ENCODE data around the gene TRPV3. TPM values are rescaled to one million over a fixed set of nuclear protein-coding genes. Genes with fewer than 3 reads are reported as not detected.
"Not testable (repeated sequence)": the region's sequence is repeated elsewhere in the genome, so short reads cannot be mapped to it uniquely, and the experiment has no call there.

The TRPV3 gene
- total and polyA plus RNA-seq, 2 donors (not counting 3 experiments of a cell fraction or from before 2014, with no cell fraction given), result 0.01 TPM; not detected in 1

GRCh38 chr17:3565143-3565542 lies 7.5 kb upstream of the TRPV3 start:
- Histone ChIP-seq H3K4me3 (replicated peaks in 1 of 3; ENCODE audit: insufficient read depth in 1 of 3, low read depth in 1 of 3, low read length in 3 of 3) (no peak overlapping the region), H2AFZ (ENCODE audit: low read depth, low read length) (no peak overlapping the region), H3K36me3 (ENCODE audit: control insufficient read depth in 2 of 2, extremely low read depth in 1 of 2, insufficient read depth in 2 of 2, low read length in 2 of 2) (no peaks in the 10 kb centered on the region), H3K4me1 (ENCODE audit: control insufficient read depth, extremely low read depth, insufficient read depth, low read length) (no peaks in the 10 kb centered on the region), H3K27me3 (ENCODE audit: control insufficient read depth in 2 of 2, insufficient read depth in 2 of 2, low read length in 2 of 2) (no peaks in the 10 kb centered on the region), H3K9me3 (replicated peaks; ENCODE audit: control insufficient read depth, insufficient read depth, low read length) (no peaks in the 10 kb centered on the region), H4K20me1 (replicated peaks; ENCODE audit: control insufficient read depth, extremely low read depth, insufficient read depth, low read length) (no peaks in the 10 kb centered on the region), H3K9ac (replicated peaks; ENCODE audit: extremely low read depth, insufficient read depth, low read length) (no peak overlapping the region), H3K79me2 (ENCODE audit: control insufficient read depth, insufficient read depth, low read length) (no peaks in the 10 kb centered on the region), H3K27ac (ENCODE audit: insufficient read depth, low read depth, low read length) (no peak overlapping the region), H3K9me1 (replicated peaks; ENCODE audit: control insufficient read depth, extremely low read depth, insufficient read depth, low read length) (no peaks in the 10 kb centered on the region), H3K4me2 (ENCODE audit: insufficient read depth, low read length) (no peak overlapping the region)
- no peak for TF ChIP-seq MAX (IDR thresholded peaks at IDR 0.05; ENCODE audit: insufficient read depth, insufficient read length)
- no peak for TF ChIP-seq FOS (IDR thresholded peaks at IDR 0.05; ENCODE audit: borderline replicate concordance, insufficient read depth, low read length)
- TF ChIP-seq GATA2 (IDR thresholded peaks at IDR 0.05; ENCODE audit: insufficient read depth, insufficient read length, low read depth, low read length), result no peak
- TF ChIP-seq POLR2AphosphoS5 (IDR thresholded peaks at IDR 0.05; ENCODE audit: insufficient read depth, low read depth, low read length), result no peak
- TF ChIP-seq CTCF (IDR thresholded peaks at IDR 0.05; ENCODE audit: extremely low read depth in 1 of 2, insufficient read depth in 1 of 2, low read depth in 1 of 2, low read length in 2 of 2), result no peak
- TF ChIP-seq EZH2 (IDR thresholded peaks at IDR 0.05; ENCODE audit: borderline replicate concordance, low read depth, low read length, severe bottlenecking), result no peak
- no peak for TF ChIP-seq POLR2A (IDR thresholded peaks at IDR 0.05; ENCODE audit: low read depth, low read length)
- no peak for TF ChIP-seq MYC (IDR thresholded peaks at IDR 0.05; ENCODE audit: low read depth, low read length)
- TF ChIP-seq JUN (IDR thresholded peaks at IDR 0.05; ENCODE audit: borderline replicate concordance, insufficient read depth, insufficient read length, low read depth), result no peak
- intact Hi-C loops (cut with micrococcal nuclease), result no loop called here
- FAIRE-seq (no peak), DNase-seq (ENCODE audit: low read depth, low spot score) (no peak)
- dilution Hi-C loops (cut with MboI; ENCODE audit: extremely low pct_ligation_motif_present, low sequenced_read_pairs), result no loop called here
- ChIA-PET CTCF (interaction anchor here (1.8 kb wide), 1 partner anchor 10 kb away, joined by 7 read pairs; no protein-coding TSS in a partner anchor), POLR2A (no interaction called here)
- no TSS peak for BruUV-seq (replicated peaks)

GRCh38 chr17:3564241-3564640 lies 6.6 kb upstream of the TRPV3 start:
- H3K27ac ChIP-seq (ENCODE audit: insufficient read depth, low read depth, low read length); intact Hi-C loops (cut with micrococcal nuclease); H4K20me1 ChIP-seq (replicated peaks; ENCODE audit: control insufficient read depth, extremely low read depth, insufficient read depth, low read length); CTCF ChIA-PET; DNase-seq (ENCODE audit: low read depth, low spot score); H3K4me3 ChIP-seq (replicated peaks in 1 of 3; ENCODE audit: insufficient read depth in 1 of 3, low read depth in 1 of 3, low read length in 3 of 3); FAIRE-seq; H3K79me2 ChIP-seq (ENCODE audit: control insufficient read depth, insufficient read depth, low read length); H3K4me1 ChIP-seq (ENCODE audit: control insufficient read depth, extremely low read depth, insufficient read depth, low read length); H3K4me2 ChIP-seq (ENCODE audit: insufficient read depth, low read length); H3K9me1 ChIP-seq (replicated peaks; ENCODE audit: control insufficient read depth, extremely low read depth, insufficient read depth, low read length); H3K9ac ChIP-seq (replicated peaks; ENCODE audit: extremely low read depth, insufficient read depth, low read length); H3K27me3 ChIP-seq (ENCODE audit: control insufficient read depth in 2 of 2, insufficient read depth in 2 of 2, low read length in 2 of 2); H2AFZ ChIP-seq (ENCODE audit: low read depth, low read length); H3K36me3 ChIP-seq (ENCODE audit: control insufficient read depth in 2 of 2, extremely low read depth in 1 of 2, insufficient read depth in 2 of 2, low read length in 2 of 2); BruUV-seq (replicated peaks); H3K9me3 ChIP-seq (replicated peaks; ENCODE audit: control insufficient read depth, insufficient read depth, low read length); POLR2A ChIA-PET; dilution Hi-C loops (cut with MboI; ENCODE audit: extremely low pct_ligation_motif_present, low sequenced_read_pairs): not testable (repeated sequence)

All from endothelial cell of umbilical vein (primary cell).